HG03095 (cell line): ENCODE measurements around the gene CCDC81.
"Not testable (repeated sequence)": the region's sequence is repeated elsewhere in the genome, so short reads cannot be mapped to it uniquely, and the experiment has no call there.

Source experiments
- ATAC-seq: cut with Tn5 transposase; IDR thresholded peaks from one replicate; pipeline ENCODE4 v1.9.1; 2021; ENCODE audit warnings: moderate library complexity; ENCODE audit not compliant: unreplicated experiment

Gene CCDC81

DNA sequence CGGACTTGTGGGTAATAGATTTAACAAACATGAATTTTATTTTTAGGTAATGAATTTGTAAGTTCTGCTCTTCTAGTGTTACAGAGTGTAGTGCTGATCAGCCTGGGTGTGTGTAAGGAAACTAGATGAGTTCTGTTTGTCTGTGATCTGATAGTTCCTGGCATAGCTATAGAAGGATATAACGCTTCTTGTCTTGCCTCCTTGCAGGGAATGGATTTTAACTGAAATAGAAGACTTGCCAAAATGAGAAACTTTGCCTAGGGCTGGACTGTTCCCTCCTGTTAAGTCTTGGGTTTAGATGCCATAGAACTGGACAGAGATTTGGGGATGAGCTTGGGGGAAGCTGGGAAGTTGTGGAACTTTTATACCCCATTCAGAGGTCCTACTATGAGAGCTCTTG is 11.6 kb downstream of the CCDC81 start:
- no peak for ATAC-seq

DNA sequence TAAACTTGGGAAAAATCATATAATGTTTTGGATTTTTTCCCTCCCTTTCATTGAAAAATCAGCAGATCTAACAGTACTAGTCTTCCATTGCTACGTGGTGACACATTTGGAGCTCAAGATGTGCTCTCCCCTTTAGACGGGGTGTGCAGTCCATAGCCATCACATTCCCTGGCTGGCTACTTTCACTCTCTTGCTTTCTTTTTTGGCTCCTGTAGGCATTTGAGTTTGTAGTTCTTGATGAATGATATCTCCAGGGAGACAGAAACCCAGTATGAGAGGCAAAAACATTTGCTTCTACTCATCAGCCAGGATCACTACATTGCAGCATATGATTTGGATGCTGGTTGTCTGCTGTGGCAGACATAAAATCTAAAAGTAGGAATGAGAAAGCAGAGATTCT is 12.1 kb downstream of the CCDC81 start:
- no peak for ATAC-seq

DNA sequence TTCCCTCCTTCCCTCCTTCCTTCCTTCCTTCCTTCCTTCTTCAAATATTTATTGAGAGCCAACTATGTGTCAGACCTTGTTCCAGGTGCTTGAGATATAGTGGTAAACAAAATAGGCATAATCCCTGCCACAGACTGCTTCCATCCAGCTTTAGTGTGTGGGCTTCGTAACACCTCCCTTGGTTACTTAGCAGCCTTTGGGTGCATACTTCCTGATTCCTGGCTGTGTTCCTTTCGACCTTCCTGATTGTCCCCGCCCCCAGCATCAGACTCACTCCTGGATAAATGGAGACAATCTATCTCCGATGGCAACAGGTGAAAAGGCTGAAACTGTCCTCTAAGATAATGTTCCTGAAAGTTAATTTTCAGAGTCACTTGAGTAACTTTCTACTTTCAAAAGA is 13.5 kb downstream of the CCDC81 start:
- ATAC-seq: no peak

DNA sequence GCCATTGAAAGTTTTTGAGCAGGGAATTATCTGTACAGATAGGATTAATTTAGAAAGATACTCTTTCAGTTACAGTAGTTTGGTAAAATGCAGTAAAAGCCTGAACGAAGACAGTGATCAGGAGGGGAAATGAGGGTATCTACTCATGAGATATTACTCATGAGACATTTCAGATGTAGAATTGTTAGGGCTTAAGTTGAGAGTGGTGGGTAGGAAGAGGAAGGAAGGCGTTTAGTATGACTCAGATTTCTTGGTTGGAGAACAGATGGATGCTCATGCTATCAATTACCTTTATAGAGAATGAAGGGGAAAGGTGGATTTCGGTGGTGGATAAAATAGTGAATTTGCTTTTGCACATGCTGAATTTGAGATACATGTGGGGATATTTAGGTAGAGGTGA is 15.8 kb downstream of the CCDC81 start:
- no peak for ATAC-seq

DNA sequence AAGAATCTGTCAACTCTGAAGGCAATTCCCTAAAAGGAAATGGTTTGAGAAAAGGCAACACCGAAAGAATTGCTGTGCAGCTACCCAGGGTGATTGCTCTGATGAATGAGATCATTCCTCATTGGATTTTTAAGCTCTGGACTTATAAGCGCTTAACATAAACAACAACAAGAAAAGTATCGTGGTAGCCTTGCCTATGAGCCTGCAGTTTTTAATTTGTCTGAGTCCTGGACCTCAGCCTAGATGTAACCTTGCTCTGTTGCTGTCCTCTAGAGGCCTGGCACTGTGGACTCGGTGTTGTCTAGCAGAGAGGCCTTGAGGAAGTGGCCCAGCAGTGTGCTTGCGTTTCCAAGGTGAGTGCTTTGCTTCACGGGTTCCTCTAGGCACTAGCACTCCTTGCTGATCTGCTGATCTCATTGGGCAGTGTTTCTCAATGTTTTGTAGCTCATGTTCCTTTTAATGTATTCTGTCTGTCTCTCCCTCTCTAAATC is 20.4 kb downstream of the CCDC81 start:
- ATAC-seq: no peak

DNA sequence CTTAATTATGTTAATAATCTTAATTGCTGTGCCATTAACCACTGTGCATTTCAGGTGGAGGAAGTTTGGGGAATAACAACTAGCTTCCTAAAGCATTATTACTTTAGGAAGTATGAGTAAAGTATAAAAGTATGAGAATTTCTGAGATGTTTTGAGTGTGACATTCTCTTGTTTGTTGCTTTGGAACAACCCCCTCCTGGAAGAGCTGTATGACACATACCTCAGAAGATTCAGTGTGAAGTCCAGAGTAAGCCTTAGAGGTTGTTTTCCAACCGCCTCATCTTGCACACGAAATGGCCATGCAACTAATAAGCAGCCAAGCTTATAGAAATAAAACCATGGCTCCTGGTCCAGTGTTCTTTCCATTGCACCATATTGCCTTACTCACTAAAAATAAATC is 21.7 kb downstream of the CCDC81 start:
- ATAC-seq: no peak

DNA sequence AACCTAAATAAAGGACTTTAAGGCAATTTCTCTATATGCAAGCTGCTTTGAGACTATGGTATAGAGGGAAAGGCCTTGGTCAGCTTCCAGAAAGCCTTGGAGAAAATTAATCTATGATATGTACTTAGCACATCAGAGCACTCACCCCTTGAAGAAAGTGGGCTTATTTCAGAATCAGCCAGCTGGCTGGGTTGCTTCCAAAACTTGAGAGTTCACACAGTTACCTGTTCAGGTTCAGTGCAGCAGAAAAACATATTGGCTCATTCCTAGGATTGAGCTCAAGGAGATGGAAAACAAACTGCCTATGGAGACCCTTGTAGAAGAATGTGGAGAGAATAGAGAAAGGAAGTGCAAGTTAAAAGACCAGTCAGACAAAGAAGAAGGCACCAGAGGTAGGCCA is 22.7 kb downstream of the CCDC81 start:
- no peak for ATAC-seq

DNA sequence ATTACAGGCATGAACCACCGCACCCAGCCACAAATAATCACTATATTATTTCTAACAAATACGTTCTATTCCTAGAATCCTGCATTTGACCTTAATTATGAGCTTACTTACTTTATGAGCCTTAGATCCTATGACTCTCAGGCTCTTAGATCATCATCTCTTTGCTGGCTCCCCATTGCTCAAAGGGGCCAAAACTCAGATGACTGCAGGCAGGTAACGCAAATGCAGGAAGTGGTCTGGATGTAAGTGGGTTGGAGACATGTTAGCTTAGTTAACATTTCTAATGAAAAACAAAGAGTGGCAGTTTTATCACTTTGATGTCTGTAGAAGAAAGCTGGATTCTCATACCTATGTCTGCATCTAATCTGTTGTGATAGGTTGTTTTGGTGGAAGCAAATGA is 23.4 kb downstream of the CCDC81 start:
- ATAC-seq: no peak

DNA sequence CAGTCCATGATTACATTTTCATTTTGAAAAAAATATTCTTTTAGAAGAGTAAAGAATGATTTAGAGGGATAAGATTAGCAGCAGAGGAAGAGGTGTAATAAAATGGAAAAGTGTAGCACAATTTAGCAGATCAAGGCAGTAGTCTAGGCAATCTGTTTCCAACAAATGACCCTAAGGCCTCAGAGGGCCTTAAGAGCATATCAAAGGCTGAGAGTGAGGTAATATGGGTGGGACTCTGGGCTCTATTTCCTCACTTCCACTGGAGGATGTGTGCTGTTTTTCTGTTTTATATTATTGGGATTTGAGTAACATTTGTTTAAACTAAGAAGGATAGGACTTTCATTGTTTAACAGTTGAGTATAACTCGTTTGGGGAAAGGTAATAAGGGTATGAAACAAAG is 28.8 kb downstream of the CCDC81 start:
- no peak for ATAC-seq

DNA sequence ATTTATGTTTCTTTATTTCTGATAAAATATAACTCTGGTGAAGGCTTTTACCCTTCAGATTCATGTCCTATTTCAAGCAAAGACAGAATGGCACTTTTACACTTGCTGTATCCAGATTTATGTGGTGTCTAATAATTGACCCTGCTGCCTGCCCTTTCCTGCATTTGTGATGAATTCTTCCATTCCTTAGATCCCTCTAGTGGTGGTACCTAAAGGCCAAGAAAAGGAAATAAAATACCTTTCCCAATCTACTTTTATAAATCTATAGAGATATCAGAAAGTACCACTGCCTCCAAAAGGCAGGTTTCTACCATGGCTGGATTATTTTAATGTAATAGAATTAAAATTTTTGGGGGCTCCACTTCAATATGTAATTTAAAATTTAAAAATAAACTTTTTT is 34.2 kb downstream of the CCDC81 start:
- ATAC-seq: no peak

DNA sequence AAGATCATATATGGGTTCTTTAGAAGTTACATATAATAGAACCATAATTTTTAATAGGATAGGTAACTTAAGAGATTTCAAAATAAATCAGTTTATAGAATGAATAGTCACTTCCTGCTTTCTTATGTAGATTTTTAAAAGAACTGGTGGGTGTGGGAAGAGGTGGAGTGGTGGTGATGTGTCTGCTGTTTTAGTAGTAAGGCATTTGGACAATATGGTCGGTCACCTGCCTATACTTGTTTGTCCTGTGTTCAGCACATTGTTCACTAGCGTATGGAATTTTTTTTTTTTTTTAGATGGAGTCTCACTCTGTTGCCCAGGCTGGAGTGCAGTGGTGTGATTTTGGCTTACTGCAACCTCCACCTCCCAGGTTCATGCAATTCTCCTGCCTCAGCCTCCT is 39.3 kb downstream of the CCDC81 start:
- ATAC-seq: no peak

DNA sequence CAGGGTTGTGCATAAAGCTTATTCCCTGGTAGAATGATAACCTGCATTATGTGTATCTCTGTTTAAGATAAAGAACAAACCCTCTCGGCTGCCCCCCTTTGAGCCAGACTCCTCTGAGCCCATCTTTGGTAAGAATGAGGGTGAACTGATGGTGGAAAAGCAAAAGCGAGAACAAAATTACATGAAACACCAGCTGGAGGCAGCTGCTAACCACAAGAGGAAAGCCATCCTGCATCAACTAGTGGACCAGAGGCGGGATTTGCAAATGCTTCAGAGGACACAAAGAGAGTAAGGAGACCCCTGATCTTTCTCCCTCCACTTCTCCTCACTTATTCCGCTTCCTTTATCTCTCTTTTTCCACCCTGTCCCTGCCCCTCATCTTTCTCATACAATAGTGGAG is 40.3 kb downstream of the CCDC81 start:
- no peak for ATAC-seq

DNA sequence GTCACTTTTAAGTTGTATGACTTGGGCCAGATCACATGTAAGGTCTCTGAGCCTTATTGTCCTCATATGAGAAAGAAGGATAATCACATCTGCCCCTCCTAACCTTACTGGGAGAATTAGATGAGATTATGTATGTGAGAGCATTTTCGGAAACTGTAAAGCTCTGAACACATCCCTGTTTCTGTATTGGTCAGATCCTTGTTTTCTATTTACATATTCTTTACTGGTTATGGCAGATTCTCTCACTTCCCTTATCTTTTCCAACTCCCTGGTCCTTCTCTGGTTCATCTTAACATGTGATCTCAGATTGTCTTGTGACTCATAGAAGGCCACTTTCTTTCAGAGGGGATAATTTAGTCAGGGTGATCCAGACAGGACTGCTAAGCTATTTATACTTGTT is 41.8 kb downstream of the CCDC81 start:
- no peak for ATAC-seq

DNA sequence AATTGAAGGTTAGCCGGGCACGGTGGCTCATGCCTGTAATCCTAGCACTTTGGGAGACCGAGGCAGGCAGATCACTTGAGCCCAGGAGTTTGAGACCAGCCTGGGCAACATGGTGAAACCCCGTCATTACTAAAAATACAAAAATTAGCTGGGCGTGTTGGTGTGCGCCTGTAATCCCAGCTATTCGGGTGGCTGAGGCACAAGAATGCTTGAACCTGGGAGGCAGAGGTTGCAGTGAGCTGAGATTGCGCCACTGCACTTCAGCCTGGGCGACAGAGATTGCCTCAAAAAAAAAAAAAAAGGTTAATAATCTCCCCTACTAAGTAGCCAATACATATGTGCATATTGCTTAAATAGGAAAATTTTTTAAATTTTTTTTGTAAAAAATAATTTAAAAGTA is 42.3 kb downstream of the CCDC81 start:
- ATAC-seq: not testable (repeated sequence)

DNA sequence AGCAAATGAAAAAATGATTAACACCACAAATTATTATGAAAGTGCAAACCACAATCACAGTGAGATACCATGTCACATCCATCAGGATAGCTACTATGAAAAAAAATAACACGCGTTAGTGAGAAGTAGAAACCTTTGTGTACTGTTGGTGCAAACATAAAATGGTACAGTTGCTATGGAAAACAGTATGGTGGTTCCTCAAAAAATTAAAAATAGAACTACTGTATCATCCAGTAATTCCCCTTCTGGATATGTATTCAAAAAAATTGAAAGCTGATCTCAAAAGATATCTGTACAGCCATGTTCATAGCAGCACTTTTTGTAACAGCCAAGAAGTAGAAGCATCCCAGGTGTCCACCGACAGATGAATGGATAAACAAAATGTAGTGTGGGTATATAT is 43.4 kb downstream of the CCDC81 start:
- no peak for ATAC-seq

DNA sequence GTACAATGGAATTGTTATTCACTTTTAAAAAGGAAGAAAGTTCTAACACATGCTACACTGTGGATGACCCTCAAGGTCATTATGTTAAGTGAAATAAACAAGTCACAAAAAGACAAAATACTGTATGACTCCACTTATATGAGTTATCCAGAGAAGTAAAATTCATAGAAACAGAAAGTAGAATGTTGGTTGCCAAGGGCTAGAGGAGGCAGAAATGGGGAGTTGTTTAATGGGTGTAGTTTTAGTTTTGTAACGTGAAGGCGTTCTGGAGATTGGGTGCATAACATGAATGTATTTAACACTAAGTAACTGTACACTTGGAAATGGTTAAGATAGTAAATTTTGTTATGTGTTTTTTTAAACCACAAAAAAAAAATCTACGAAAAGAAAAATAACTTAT is 43.8 kb downstream of the CCDC81 start:
- no peak for ATAC-seq

DNA sequence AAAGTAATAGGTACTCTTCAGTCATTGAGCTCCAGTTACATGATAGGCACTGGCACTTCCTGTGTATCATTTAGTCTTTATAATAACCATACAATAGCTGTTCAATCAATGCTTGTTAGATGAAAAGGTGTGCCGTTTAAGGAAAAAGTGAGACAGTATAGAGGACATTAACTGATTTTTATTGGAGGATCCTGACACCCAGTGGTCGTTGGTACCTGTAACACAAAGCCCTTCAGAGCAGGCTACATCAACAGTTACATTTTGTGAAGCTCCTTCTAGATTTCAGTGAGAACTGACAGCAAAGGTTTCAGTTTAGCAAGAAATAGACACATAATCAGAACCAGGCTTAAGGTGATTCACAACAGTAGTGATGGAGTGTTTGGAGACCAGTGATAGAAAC is 44.2 kb downstream of the CCDC81 start:
- ATAC-seq: no peak

DNA sequence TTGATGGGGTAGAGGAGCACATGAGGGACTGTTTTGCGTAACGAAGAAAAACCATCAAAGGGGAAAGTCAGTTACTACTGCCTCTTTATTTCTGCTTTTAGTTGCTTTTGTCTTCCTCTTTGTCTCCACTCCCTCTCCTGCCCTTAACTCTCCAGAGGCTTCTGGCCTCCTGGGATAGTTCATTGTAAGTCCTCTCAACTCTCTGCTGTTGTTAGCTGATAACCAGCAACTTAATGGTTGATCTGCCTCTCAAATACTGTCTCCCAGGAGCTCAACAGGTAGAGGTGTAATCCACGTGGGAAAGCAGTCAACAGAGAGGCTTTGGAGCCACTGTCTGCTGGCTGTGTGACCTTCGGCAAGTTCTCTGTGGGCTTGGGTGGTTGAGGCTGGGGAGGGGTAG is 47.3 kb downstream of the CCDC81 start:
- ATAC-seq: no peak

DNA sequence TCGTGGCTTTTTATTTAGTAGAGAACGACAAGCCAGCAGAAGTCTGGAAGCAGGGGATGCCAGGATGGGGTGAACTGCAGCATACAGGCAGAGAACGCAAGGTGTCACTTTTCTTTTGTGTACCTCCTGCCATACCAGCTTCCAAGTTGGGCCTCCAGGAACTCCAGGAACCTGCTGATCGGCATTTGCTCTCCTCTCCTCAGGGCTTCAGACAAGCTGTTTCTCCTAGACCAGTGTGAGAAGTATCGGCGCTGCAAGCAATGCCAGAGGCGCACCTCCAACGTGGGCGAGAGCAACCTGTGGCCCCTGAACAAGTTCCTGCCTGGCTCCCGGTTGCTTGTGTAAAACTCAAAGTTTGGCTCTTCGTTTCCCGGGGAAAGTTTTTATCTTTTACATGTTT is 47.7 kb downstream of the CCDC81 start:
- no peak for ATAC-seq

DNA sequence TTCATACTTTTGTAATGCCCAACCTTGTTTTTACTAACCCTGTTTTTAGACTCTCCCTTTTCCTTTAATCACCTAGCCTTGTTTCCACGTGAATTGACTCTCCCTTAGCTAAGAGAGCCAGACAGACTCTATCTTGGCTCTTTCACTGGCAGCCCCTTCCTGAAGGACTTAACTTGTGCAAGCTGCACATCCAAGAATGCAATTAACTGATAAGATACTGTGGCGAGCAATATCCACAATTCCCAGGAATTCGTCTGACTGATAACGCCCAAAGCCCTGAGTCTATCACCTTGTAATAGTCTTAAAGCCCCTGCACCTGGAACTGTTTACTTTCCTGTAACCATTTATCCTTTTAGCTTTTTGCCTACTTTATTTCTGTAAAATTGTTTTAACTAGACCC is 48.8 kb downstream of the CCDC81 start:
- ATAC-seq: not testable (repeated sequence)

DNA sequence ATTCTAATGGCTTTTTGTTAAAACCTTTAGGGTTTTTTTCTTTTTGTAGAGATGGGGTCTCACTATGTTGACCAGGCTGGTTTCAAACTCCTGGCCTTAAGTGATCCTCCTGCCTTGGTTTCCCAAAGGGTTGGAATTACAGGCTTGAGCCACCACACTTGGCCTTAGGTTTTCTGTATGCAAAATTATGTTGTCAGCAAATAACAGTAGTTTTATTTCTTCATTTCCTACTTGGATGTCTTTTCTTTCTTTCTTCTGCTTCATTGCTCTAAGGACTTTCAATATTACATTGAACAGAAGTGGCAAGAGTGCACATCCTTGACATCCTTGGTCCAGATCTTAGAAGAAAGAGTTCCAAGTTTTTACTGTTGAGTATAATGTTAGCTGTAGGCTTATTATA is 52.8 kb downstream of the CCDC81 start:
- no peak for ATAC-seq

DNA sequence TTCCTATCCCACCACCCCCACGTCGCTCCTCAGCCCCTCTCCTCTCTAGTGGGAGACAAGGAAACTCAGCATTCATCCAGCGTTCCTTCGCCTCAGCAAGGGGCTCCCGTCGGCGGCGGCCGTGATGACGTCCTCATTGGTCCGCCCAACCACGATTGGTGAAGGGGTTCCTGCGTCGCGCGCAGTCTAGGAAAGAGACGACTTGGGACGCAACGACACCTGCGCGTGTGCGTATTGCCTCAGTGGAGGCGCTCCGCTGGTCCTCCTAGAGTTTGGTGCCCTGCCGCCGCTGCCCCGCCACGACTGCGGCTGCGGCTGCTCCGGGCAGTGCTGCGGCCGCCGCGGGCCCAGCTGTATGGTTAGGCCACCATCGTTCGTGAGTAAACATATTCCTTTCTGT is 56.6 kb downstream of the CCDC81 start:
- no peak for ATAC-seq

DNA sequence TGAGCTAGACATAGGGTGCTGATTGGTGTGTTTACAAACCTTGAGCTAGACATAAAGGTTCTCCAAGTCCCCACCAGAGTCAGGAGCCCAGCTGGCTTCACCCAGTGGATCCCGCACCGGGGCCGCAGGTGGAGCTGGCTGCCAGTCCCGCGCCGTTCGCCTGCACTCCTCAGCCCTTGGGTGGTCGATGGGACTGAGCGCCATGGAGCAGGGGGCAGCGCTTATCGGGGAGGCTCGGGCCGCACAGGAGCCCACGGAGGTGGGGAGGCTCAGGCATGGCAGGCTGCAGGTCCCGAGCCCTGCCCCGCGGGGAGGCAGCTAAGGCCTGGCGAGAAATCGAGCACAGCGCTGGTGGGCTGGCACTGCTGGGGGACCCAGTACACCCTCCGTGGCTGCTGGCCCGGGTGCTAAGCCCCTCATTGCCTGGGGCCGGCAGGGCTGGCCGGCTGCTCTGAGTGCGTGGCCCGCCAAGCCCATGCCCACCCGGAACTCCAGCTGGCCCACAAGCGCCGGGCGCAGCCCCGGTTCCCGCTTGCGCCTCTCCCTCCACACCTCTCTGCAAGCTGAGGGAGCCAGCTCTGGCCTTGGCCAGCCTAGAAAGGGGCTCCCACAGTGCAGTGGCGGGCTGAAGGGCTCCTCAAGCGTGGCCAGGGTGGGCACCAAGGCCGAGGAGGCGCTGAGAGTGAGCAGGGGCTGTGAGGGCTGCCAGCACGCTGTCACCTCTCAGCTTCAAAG is 58.8 kb downstream of the CCDC81 start:
- ATAC-seq: not testable (repeated sequence)
